KBM-7 (cell line): ENCODE results near the gene NTM.

Experiments
- DNase-seq: peaks from one replicate; pipeline ENCODE4 v3.0.0-alpha.2; 2015
- in situ Hi-C: fragments of 300-500 bp; cut with MboI; formaldehyde crosslinking; loops from 2 replicates; pipeline ENCODE4 v1.14.3; 2020; ENCODE audit warnings: low sequenced_read_pairs, low pct_unique_long_range_greater_than_20kb, mixed read lengths

NTM gene

DNA sequence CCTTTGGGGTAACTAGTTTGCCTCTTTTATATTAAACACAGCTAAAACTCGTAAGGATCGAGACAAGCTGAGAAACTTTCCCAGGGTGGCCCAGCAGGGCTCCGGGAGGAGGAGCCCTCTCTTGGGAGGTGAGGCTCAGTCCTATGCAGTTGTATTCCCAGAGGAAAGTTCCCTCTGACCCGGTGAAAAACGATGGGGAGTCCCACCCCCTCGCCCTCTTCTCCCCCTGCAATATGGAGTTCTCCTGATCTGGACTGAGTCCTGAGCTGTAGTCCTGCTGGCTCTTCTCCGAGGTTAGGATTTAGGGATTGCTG lies 1.3 kb downstream of the NTM start:
- in situ Hi-C loops: no loop called here
- DNase-seq: no peak

DNA sequence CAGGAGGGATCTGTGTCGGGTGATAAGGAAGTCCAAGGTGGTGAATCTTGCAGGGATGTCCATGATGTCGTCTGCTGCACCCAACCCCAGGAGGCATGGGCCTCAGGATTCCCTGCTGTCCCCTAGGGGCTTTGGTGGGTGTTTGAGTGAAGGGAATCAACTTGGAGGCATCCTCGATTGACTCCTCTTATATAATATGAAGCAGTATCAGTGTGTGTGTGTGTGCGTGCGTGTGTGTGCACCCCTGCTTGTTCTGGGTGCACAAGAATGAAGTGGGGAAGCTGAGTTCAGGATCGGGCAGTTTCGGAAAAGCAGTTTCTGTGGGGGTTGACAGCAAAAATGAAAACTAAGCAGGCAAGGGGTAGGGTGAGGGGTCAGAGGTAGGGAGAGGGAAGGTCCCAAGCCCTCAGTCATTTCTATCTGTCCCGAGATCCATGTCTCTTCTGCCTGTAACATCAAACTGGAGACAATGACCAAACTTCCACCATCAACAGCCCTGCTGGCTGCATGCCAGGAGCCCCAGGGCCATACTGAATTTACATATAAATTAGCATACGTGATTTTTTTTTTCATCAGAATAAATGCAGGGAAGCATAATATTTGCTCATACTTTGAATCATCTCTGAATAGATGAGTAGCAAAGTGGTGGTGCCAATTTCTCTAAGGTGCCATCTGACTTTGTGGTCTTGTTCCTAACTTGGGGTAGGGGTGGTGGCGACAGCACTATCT lies 2.0 kb downstream of the NTM start:
- in situ Hi-C loops: no loop called here
- no peak for DNase-seq

DNA sequence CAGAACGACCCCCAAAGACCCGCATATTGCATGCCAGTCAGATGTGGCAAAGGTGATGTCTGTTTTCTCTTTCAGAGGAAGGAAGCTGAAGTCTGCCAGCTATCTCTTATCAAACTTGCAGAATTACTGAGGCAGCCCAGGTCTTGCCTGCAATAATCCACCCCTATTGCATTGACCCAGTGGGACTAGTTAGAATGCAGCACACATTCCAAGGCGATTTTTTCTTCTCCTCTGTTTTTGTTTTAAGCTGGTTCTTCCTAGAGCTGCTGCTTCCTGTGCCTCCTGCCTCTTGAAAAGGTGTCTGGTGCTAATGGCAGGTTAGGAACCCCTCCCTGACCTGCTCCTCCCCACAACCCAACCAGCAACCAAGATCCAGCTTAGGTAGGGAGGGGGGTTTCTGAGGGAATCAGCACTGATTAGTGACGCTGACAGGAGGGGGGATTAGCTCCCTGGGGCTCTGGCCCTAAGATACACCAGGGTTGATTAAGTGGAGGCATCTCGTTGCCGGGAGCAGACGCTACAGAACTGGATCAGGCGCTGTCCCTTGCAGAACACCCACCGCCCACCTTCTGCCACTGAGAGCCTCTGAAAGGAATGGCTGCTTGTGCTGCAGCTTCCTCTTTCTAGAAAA lies 2.8 kb downstream of the NTM start:
- DNase-seq: no peak
- in situ Hi-C loops: no loop called here

DNA sequence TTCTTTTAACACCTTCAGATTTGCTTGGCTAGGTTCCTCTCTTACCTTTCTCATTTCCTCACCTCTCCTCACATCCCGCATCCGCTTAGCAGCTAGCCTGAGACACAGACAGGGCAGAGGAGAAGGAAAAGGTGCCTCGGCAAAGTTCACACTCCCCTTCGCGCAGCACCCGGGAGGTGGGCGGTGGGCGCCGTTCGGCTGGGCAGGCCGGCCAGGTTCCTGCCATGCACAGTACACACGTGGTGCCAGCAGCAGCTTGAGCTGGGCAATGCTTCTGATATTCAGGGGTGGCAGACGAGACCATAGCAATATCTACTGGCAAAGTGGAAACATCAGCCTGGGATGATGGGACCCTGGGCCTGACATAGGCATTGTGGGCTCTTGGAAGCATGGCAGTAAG lies 3.3 kb downstream of the NTM start:
- in situ Hi-C loops: no loop called here
- no peak for DNase-seq

DNA sequence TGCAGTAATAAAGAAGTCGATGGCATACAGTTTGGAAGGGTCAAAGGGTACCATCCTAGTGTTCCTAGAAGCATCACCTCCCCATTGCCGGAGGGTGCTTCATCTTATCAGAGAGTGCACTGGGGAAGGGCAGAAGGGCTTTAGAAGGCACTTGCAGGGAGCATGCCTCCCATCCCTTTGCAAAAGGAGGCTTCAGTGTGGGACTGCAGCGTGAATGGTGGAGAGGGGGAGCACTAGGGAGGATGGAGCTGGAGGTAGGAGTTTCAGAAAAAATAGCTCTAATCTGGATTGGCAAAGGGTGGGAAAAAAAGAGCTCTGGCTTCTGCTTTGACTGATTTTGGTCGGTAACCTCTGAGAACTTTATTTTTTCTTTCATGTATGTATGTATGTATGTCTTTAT lies 5.0 kb downstream of the NTM start:
- in situ Hi-C loops: no loop called here
- DNase-seq: no peak

DNA sequence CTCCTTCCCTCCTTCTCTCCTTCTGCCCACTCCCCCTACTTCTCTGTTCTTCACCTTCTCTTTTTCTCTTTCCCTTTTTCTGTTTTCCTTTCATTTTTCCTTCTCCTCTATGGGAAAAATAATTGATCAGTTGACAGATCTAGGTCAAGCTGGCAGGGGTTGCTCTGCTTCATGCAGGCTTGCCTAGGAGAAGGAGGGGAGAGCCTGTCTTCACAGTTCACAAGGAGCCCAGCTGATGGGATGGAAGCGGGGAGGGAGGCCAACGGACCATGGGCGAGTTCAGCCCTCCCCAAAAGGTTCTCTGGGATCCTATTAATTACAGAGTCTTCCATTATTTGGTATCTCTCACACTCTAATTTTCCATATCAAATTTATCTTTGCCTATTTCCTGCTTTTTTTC lies 5.5 kb downstream of the NTM start:
- no peak for DNase-seq
- in situ Hi-C loops: no loop called here

DNA sequence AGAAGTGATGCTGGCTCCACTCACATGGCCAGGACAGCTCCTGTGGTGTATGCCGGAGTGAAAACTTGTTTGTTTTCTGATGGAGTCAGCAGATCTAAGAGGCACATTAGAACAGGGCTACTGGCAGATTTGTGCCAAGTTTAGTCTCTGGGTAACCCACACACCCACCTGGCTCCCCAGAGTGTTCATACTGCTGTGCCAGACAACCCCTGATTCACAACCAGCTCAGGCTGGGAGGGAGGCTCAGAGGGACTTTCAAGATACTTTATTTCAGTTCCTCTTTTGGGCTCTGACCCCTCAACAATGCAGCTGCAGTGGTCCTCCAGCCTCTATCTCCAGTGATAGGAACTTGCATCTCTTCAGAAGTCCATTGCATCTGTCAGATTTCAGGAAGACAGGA lies 8.5 kb downstream of the NTM start:
- in situ Hi-C loops: no loop called here
- DNase-seq: no peak

DNA sequence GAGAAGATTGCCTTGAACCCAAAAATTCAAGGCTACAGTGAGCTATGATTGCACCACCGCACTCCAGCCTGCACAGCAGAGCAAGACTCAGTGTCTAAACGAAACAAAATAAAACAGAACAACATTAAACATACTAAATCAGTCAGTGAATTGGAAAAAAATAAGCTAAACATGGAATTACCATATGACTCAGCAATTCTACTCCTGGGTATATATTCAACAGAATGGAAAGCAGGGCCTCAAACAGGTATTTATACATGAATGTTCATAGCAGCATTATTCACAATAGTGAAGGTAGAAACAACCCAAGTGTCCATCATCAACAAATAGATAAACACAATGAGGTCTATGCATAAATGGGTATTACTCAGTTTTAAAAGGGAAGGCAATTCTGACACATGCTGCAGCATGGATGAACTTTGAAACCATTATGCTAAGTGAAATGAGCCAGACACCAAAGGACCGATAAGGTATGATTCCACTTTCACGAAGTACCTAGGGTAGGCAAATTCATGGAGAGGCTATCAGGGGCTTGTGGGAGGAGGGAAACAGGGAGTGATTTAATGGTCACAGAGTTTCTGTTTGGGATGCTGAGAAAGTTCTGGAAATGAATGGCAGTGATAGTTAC lies 15.5 kb downstream of the NTM start:
- in situ Hi-C loops: no loop called here
- no peak for DNase-seq

DNA sequence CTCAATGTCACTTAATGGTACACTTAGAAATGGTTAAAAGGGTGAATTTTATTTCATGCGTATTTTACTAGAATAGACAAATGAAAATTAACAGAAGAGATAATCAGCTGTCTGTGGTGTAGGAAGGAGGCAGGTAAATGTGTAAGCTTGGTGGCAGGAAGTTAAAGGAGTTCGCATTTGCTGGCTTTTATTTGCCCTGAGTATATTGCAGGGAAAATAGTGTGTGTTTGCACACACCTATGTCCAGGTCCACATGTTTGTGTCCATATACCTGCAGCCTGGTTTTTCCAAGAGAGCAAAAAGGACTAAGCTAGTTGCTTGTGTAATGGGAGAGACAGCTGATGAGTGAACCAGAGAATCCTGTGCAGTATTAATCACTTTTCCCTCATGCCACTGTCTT lies 16.0 kb downstream of the NTM start:
- in situ Hi-C loops: no loop called here
- DNase-seq: no peak

DNA sequence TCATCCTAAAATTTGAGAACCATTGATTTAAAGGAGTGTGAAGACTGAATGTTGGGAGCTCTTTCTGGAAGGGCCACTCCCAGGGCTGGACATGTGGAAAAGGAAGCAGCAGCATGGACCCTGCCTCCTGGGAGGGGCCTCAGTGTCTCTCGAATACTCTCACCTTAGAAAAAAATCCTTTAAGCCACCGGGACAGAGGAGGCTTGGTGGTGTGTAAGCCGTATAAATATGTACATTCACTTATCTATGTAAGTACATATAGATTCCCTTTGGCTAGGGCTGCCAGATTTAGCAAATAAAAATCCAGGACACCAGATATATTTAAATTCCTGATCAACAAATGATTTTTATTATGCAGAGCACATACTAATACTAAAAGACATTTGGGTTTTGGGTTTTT lies 17.6 kb downstream of the NTM start:
- in situ Hi-C loops: no loop called here

DNA sequence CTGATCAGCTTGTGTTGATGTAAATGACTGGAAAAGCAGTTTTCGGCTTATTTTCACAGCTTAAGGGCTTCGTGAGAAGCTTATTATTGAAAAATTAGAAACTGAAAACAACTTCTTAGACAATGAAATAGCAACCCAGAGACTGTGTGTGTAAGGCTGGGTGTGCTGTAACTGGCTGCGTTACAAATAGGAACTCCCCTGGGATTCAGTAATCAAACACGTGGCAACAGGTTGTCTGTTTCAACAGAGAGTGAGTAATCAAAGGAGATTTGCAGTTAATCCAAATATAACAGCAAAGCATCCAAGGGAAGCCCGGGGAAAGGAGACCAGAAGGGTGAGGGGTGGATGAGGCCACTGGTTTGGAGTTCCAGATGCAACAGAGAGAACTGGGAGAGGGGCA lies 19.2 kb downstream of the NTM start:
- no peak for DNase-seq
- in situ Hi-C loops: no loop called here

More for the DNA sequence above, 17.6 kb downstream of the NTM start:
- no peak for DNase-seq

DNA sequence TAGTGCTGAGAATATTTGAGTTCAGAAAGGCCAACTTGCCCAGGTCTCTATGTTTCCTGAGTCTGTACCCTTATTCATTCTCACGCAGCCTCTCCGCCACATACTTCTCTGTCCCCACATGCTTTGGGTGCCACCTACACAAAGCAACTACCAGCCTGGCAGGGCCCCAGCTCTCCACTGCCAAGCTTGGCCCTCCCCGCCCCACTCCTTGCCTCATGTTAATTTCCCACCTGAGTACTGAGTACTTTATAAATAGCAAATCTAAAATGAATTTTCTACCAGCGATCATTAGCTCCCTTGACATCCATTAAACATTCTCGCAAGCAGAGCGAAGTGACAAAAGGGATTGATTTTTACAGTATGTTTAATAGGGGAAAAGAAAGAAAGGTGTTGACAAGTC lies 20.8 kb downstream of the NTM start:
- DNase-seq: no peak
- in situ Hi-C loops: no loop called here

DNA sequence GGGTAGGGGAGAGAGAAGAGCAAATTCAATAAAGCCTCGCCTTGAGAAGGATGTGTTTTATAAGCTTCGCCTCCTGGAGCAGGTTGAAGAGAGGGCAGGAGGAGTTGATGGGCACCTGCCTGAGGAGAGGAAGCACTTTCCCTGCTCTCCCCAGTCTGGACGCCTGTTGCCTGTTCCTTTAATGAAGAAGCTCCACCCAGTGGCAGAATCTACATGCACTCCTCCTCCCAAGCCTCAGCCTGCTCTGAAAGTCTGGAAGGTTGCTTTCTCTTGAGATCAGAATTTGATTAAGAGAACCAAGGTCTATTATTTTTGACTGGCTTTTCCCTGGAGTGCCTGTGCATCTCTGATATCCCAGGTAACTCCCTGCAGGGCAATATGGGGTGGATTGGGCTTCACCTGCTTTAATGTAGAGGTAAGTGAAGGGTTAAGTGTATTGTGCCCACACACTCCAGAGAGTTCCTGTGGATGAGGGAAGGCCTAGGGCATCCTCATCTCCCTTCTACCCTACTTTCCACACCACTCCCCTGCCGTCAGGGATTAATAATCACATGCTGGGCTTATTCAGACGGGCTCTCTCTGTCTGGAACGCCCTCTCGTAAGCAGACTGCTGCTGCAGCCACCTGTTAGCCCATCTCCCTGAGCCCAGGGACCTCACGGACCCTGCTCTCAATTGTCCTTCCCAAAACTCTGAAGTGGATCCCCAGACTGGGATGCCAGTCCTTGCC lies 22.3 kb downstream of the NTM start:
- DNase-seq: no peak
- in situ Hi-C loops: no loop called here

DNA sequence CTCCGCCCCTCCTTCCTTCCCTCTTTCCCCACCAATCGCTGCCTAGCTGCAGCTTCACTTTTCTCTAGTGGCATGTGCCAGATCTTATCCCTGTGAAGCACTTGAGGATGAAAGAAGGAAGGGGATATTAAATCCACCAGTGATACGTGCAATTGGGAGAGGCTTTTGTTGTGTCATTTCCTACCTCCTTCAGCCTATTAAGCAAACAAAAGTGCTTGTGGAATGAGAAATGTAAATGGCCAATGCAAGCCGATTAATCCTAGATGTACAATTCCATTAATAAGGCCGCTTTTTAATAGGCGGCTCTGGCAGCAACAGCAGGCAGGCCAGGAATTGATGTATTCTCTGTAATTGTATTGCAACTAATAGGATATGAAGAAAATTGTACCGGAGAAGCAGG lies 23.3 kb downstream of the NTM start:
- in situ Hi-C loops: no loop called here
- no peak for DNase-seq

DNA sequence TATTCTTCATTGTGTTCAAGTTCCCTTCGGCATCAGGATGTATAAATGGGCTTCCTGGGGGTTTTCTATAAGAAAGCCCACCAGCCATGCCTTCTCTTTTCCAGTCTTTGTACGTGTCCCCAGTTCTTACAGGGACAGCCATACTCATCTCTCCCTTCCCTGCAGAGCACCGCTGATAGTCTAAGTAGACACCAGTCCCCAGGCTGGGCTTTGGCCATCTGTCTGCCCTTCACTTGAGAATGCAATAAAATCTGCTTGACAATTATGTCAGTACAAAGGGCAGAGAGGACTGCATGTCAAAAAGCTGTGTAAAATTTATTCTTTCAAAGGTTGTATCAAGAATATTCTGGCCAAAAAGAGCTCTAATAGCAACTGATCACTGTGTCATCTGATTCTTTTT lies 27.3 kb downstream of the NTM start:
- in situ Hi-C loops: no loop called here
- no peak for DNase-seq

DNA sequence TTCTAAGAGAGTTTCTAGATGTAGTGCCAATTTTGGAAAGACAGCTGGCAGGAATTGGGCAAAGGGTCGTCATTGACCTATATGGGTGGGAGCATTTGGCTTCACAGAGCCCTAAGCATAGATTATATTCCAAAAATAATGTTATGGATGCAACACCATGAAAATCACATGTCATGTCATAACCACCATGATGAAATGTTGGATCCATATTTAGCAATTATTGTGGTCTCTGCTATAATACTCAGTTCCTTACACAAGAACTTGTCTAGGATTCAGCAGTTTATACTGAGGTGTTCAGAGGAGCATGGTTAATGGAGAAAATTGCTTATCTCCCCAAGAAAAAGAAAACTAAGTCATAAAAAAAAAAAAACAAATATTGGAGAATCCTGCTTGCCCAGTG lies 31.6 kb downstream of the NTM start:
- in situ Hi-C loops: no loop called here
- no peak for DNase-seq

DNA sequence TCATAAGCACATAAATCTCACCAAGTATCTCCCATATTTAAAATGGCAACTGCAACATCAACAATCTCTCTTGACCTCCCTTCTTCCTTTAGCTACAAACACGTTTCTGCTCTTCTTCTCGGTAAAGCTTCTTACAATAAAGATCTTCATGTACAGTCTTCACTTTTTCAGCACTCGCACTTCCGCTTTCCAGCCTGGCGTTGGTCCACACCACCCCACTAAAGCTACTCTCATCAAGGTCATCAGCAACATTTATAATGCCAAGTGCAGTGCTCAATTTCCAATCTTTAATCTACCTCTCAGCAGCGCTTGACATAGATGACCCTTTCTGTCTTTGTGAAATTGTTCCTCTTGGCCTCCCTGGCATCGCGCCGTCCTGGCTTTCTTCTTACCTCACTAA lies 33.6 kb downstream of the NTM start:
- in situ Hi-C loops: no loop called here
- DNase-seq: no peak

DNA sequence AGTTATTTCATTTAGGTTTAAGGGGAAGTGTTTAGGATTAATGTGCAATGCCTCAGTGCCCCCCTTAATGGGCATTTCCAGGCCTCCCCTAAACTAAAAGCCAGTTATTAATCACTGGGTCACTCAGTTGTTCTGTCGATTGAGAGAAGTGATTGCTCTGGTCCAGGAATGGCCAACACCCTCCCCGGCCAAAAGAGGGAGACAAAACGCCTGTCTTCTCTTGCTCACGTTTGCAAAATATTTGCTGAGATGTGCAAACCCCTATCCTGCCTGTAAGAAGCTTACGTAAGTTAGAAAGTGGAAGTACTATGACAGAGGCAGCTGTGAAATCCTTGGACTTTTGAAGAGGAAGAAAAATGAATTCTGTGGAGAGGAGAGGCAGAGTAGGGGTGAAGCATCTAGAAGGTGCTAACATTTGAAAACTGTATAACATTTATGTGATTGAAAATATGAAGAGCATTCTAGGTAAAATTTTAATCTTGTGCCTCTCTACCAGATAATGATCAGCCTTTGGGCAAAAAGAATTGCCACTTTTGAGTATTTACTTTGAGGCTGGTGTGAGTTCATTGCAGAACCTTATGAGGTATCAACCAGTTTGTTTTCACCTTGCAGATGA lies 37.7 kb downstream of the NTM start:
- in situ Hi-C loops: no loop called here

DNA sequence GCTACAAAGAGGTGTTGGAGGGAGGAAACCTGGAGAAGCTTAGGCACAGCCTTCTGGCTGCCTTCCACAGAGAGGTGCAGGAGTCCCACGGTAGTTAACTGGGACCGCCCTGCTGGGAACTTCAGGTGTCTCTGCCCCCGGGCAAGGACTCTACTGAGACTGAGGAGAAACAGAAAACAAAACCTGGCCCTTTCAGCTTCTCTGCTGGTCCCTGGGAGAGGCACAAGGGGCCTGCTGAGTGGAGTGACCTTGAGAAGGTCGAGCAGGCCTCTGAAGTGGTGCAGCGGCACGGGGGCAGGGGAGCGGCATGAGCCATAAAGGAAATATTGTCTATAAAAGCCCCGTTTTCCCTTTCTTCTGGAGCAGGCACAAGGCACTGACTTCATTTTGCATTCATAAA lies 38.9 kb downstream of the NTM start:
- in situ Hi-C loops: no loop called here
- no peak for DNase-seq

More for the DNA sequence above, 37.7 kb downstream of the NTM start:
- peak; percentile 29 for DNase-seq

DNA sequence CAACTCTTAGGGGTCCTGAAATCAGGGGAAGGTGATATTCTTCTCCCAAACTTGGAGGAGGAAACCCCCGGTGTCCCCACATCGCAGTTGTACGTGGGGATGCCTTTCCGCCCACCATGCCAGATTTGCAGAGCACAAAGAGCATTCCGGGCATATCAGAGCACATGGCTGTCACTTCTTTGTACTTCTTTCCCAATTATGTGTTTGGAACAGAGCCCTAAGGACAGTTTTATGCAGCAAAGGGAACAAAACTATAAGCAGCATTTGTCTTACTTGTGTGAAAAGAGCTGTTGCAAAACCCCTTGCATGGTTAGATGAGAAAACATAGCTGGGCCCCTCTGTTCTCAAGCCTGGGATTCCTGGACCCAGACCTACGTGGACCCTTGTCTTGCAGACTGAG lies 41.2 kb downstream of the NTM start:
- no peak for DNase-seq
- in situ Hi-C loops: no loop called here
